UCSD-AML1 (cell line): Measurements from ENCODE around the gene NAT10.

Source experiments
- DNase-seq: peaks from one replicate; lab custom pipeline; 2025; ENCODE audit not compliant: unreplicated experiment; lab: John Stamatoyannopoulos, UW

The NAT10 gene

GRCh38 chr11:34105957-34106504 lies 602 bp downstream of the NAT10 start:
- DNase-seq, result no peak

- no peak for DNase-seq
Observed at GRCh38 chr11:34111722-34112270, 6.4 kb downstream of the NAT10 start.

GRCh38 chr11:34114014-34114413 lies 8.6 kb downstream of the NAT10 start:
- DNase-seq, result no peak

- no peak for DNase-seq
Observed at GRCh38 chr11:34114471-34114870, 9.0 kb downstream of the NAT10 start.

DNA sequence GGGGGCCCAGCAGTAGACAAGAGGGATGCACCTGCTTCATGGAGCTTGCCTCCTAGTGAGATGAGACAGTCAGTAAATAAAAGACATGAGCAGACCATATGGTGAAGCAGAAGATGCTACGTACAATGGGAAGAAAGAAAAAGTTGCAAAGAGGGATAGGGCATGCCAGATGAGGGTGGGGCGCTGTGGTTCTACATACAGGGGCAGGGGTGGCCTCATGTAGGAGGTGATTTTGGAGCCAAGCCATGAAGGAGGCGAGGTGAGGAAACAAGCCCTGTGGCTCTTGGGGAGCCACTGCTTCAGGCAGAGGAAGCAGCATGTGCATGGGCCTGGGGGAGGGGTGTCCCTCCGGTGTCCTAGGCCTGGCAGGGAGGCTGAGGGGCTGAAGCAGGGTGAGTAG lies 15.2 kb downstream of the NAT10 start:
- DNase-seq, result no peak

DNA sequence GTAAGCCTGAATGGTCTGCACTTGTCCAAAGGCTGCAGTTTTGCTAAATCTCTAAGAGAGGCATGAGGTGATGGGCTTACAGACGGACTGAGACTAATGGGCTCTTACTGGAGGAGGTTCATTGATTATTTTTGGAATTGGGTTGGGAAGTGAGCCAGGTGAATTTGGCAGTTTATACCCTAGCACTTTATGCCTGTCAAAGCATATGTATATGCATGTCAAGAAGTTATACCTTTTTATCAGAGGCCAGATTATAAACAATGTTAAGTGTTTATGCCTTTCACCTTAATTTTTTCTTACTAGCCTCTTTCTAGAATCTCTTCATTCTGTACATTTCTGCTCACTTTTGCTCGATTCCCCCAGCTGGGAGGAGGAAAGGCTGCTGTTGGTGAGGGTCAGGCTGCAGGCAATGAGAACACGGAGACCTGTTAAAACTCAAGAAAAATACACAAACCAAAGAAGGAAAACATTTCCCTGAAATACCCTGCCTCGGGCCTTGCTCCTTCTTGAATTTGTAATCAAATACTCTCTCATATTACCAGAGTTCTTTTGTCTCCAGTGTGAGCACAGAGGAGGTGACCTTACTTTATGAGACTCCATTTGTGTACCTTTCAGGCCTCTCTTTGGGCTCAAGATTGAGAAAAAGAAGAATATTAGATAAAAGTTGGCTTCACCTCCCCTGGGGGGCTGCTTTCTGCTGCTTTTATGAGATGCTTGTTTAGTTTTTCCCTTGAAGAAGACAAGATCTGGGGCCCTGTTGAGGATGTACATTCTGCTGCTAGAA lies 19.6 kb downstream of the NAT10 start:
- DNase-seq, result no peak

DNA sequence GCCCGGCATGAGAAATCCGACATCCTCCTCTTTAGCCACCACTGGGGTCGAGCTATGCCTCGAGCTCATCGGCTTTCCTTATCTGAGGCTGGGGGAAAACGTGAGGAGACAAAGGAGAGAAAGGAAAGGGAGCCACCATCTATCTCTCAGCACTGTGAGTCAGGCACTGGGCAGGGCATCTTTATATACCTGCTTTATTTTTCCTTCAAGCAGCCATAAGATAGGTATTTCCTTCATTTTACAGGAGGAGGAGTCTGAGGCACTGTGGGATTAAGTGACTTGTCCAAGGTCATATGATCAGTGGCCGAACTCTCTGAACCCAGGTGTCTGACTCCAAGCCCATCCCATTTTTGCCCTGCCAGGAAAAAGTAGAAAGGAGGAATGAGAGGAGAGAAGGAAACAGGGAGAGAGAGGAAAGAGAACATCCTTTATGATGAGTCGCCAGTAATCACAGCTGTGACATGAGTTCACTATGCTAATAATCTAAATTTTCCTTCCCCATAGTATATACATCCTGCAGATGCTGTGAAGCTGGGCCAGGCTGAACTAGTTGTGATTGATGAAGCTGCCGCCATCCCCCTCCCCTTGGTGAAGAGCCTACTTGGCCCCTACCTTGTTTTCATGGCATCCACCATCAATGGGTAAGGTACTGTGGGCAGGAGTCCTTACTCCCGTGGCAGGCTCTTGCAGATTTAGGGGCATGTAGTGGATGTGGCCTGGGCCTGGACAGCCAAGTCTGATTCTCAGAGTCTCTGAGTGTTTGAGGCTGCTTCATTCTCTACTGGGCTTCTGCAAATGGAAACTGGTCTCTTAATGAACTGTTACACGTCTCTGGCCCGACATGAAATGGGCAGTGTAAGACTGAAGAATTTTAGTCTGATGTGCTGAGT lies 21.8 kb downstream of the NAT10 start:
- DNase-seq, result no peak

DNA sequence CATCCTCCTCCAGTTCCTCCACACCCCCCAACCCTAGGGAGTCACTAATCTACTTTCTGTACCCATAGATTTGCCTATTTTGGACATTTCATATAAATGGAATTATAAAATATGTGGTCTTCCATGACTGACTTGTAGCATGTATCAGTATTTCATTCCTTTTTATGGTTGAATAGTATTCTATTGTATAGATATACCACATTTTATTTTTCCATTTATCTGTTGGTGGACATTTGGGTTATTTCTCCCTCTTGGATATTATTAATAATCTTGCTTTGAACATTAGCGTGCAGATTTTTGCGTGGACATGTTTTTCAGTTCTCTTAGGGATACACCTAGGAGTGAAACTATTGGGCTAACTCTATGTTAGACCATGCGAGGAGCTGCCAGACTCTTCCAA lies 23.4 kb downstream of the NAT10 start:
- DNase-seq, result no peak

DNA sequence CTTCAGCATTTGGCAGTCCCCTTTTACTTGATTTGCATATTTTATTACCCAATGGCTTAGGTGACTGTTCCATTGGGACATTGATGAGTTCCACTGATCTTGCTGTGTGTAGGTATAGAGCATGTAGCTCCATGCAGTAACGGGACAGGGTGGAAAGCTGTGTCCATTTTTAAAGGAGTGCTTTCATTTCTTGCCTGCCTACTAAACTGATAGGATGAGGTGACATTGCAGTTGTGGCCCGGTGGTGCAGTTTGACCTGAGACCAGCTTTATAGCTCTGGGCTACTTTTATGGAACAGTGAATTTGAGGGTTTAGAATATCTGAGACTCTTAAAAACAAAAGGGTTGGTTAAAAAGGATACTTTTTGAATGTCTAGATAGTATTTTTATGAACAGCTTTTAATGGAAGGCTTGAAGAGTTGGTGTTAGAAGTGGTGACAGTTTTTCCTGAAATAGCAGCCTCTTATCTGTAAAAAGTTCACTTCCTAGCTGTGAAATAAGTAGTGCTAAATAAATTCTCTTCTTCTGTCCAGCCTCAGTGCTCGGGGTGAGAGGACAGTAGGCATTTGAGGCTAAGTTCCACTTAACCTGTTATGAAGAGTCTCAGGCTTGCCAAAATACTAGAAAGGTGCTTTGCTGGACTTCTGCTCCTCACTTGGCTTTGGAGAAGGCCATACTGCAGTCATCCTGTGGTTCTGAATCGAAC lies 27.0 kb downstream of the NAT10 start:
- DNase-seq, result no peak

DNA sequence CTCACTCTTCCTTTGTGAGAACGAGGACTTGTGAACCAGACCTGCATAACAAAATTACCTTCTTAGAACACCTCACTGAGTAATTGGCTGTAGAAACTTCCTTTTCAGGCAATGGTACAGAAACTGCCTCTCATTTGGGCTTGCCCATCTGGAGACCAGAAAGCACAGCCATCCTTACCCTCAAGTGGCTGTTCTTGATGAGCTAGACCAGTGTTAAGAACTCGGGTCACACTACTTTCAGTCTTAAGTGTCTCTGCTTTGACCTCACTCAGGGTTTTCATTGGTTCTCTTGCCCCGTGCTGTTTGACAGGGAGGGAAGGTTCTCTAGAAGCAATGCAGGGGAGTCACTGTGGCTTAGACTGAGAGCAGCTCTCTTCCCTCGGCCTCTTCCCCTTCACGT lies 29.3 kb downstream of the NAT10 start:
- no peak for DNase-seq

- no peak for DNase-seq
Observed at GRCh38 chr11:34135439-34135838, 30.0 kb downstream of the NAT10 start.

- DNase-seq, result no peak
Observed at GRCh38 chr11:34136420-34136819, 31.0 kb downstream of the NAT10 start.

DNA sequence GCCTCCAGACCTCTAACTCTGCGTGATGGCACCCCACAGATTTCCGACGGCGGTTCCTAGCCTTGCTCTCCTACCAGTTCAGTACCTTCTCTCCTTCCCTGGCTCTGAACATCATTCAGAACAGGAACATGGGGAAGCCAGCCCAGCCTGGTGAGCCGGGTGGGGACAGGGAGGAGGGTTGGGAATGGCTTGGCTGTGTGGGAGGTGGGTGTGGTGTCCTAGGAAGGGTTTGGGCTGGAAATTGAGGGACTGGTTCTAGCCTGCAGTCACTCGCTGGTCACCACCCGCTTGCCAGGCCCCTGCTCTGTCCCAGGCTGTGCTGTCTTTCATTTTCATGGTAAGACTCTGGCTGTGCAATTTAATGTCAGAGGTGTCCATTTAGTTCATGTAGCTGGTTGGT lies 33.9 kb downstream of the NAT10 start:
- DNase-seq, result no peak

DNA sequence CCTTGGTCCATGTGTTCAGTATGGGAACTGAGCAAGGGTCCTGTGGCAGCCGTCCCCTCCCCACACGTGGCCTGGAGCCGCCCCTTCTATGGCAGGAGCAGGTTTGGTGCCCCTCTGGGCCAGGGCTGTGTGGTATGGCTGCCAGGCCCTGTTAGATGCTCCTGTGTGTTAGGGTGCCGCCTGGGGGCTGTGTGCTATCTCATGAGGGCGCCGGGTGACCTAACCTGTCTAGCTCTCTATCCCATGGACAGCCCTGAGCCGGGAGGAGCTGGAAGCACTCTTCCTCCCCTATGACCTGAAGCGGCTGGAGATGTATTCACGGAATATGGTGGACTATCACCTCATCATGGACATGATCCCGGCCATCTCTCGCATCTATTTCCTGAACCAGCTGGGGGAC lies 34.7 kb downstream of the NAT10 start:
- DNase-seq, result no peak

GRCh38 chr11:34143048-34143447 lies 37.6 kb downstream of the NAT10 start:
- DNase-seq, result no peak

DNA sequence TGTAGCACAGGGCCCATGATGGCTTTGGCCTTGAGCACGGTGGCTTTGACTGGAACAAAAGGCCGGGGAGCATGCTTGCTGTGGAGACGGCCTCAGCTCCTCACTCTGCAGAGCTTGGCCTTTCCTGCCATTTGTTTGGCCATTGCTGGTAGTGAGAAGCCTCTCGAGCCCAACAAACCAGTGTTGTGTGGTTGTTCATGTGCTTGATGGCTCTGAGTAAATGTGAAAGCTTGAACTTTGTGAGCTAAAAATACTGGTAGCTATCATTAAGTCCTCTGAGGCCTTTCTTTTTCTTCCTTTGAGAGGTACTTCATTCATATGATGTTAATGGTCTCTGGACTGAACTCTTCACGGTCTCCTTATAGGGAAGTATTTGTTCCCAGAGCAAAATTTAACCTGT lies 39.6 kb downstream of the NAT10 start:
- DNase-seq, result no peak

DNA sequence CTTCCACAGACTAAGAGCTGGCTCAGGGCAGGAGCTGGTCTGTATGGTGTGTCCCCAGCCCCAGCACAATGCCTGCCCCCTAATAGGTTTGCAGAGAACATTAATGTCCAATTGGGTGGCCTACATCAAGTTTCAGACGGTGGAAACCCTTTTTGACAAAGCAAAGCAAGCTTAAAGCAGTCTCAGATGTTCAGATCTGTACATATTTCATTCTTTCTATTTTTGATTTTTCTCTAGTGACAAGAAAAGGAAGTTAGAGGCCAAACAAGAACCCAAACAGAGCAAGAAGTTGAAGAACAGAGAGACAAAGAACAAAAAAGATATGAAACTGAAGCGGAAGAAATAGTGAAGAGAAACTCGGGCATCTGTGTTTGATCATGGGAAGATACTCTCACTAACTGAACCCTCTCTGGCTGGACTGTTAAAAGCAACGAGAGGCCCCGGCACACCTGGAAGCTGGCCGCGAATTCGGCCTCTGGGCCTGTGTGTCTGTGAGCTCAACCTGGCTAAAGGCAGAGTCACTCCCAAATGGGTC lies 40.5 kb downstream of the NAT10 start:
- no peak for DNase-seq

DNA sequence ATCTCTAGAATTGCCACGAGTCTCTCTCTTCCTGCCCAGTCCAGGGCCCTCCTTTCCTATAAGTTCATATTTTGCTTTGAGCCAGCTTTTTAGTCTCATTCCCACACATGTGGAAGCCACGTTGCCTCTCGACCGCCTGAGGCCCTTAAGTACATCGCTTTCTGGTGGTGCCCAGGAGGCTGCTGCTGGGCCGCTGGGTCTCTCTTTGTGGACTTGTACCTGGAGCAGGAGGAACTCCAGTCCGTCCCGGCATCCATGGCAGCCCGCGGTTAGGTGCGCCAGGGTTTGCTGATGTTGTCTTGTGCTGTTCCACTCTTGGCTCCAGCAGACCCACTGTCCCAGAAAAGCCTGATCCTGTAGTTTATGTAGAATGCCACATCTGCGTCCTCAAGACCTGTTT lies 41.0 kb downstream of the NAT10 start:
- no peak for DNase-seq

- DNase-seq, result no peak
Observed at GRCh38 chr11:34146866-34147265, 41.4 kb downstream of the NAT10 start.

DNA sequence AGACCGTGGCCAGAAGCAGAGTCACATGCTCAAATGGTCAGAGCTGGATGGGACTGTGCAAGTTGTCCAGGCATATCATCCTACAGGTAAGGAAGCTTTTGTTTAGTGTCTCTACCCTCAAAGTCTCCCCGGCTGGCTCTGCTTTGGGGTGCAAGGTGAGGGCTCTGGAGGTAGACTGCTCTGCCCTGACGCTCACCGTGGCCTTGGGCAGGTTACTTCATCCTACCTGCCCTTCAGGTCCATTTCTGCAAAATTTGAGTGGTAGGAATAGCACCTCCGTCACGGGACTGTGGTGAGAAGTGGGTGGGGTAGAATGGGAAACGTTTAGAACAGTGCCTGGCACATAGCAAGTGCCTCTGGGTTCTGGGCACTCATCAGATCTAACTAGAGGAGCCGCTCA lies 42.2 kb downstream of the NAT10 start:
- no peak for DNase-seq
